HFFc6 (cell line): ENCODE results near the gene UBE2F. TPM values are rescaled to one million over a fixed set of nuclear protein-coding genes. Genes with fewer than 3 reads are reported as not detected.
"Not testable (repeated sequence)": the region's sequence is repeated elsewhere in the genome, so short reads cannot be mapped to it uniquely, and the experiment has no call there.

ENCODE experiments used
- DNase-seq: peaks from one replicate; pipeline ENCODE4 v3.0.0-alpha.2; 2018
- H3K27ac Mint-ChIP-seq: 2 replicates; pipeline ENCODE4 v1.8.0; 2020; ENCODE audit warnings: mild to moderate bottlenecking, mixed read lengths
- H3K27me3 Mint-ChIP-seq: 2 replicates; pipeline ENCODE4 v1.8.0; 2021; ENCODE audit warnings: mild to moderate bottlenecking, moderate library complexity, mixed read lengths; ENCODE audit not compliant: insufficient read depth
- H3K36me3 Mint-ChIP-seq: 2 replicates; pipeline ENCODE4 v1.8.0; 2021; ENCODE audit warnings: low read depth, mixed read lengths
- H3K4me1 Mint-ChIP-seq: 2 replicates; pipeline ENCODE4 v1.8.0; 2020; ENCODE audit warnings: low read depth, mixed read lengths
- H3K4me3 Mint-ChIP-seq: 2 replicates; pipeline ENCODE4 v1.8.0; 2020; ENCODE audit warnings: mild to moderate bottlenecking, moderate library complexity, mixed read lengths
- H3K9me3 Mint-ChIP-seq: 2 replicates; pipeline ENCODE4 v1.8.0; 2020; ENCODE audit warnings: mild to moderate bottlenecking, mixed read lengths
- total RNA-seq, 6 experiments: library from RNA; stranded (reverse); fragmentation: NEBNext Ultra II Directional; extraction: Animal tissue kit (Norgen Biotek cat#: 25700); gene quantifications; 2 replicates in 1 of 6; 3 replicates in 5 of 6; pipeline ENCODE4 v1.2.3, GENCODE V29; 2021
- TF ChIP-seq, protein P1 (sequence below): fragments of 200-600 bp; sonication (generic); IDR thresholded peaks from 2 replicates; pipeline ENCODE4 v1.5.0; 2021; ENCODE audit warnings: antibody characterized with exemption, mild to moderate bottlenecking

The UBE2F gene
- total RNA-seq, 6 experiments from 2014 or later = 48.7 to 54.1 (median 51.5) TPM

DNA sequence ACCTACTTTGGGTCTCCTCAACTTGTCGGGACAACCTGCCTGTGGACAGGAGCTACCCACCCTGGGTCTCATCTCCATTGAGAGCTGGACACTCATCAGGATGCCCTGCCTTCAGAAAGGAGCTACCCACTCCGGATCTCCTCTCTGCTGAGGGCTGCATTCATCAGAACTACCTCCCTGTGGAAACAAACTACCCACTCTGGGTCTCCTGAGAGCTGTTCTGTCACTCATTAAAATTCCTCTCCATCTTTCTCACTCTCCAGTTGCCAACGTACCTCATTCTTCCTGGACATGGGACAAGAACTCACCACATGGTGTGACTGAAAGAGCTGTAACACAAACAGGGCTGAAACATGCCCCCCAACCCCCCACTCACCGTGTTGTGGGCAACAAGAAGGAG is 22.5 kb upstream of the UBE2F start:
- H3K9me3 Mint-ChIP-seq = peaks cover 25% of the 10 kb centered on the region
- no peak overlapping the region for H3K4me3 Mint-ChIP-seq
- TF ChIP-seq, protein P1, sequence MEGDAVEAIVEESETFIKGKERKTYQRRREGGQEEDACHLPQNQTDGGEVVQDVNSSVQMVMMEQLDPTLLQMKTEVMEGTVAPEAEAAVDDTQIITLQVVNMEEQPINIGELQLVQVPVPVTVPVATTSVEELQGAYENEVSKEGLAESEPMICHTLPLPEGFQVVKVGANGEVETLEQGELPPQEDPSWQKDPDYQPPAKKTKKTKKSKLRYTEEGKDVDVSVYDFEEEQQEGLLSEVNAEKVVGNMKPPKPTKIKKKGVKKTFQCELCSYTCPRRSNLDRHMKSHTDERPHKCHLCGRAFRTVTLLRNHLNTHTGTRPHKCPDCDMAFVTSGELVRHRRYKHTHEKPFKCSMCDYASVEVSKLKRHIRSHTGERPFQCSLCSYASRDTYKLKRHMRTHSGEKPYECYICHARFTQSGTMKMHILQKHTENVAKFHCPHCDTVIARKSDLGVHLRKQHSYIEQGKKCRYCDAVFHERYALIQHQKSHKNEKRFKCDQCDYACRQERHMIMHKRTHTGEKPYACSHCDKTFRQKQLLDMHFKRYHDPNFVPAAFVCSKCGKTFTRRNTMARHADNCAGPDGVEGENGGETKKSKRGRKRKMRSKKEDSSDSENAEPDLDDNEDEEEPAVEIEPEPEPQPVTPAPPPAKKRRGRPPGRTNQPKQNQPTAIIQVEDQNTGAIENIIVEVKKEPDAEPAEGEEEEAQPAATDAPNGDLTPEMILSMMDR = no peak

DNA sequence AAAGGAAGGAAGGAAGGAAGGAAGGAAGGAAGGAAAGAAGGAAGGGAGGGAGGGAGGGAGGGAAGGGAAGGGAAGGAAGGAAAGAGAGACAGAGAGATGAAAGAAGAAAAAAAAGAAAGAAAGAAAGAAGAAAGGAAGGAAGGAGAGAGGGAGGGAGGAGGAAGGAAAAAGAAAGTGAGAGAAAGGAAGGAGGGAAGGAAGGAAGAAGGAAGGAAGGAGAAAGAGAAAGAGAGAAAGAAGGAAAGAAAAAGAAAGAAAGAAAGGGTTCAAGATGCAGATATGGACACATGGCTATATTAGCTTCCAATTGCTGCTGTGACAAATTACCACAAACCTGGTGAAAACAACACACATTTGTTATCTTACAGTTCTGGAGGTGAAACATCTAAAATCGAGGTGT is 20.4 kb upstream of the UBE2F start:
- TF ChIP-seq, protein P1 = no peak

More for the DNA sequence above, 22.5 kb upstream of the UBE2F start:
- peaks cover 6% of the 10 kb centered on the region for H3K36me3 Mint-ChIP-seq
- H3K4me1 Mint-ChIP-seq = peaks cover 20% of the 10 kb centered on the region
- H3K27me3 Mint-ChIP-seq = peaks cover 16% of the 10 kb centered on the region
- H3K27ac Mint-ChIP-seq = no peak overlapping the region
- DNase-seq = no peak

DNA sequence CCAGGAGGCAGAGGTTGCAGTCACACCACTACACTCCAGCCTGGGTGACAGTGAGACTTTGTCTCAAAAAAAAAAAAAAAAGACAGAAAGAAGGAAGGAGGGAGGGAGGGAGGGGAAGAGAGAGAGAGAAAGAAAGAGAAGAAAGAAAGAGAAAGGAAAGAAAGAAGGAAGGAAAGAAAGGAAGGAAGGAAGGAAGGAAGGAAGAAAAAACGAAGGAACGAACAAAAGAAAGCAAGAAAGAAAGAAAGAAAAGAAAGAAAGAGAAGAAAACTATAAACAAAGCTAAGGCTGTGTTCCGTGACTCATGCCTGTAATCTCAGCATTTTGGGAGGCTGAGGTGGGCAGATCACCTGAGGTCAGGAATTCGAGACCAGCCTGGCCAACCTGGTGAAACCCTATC is 15.5 kb upstream of the UBE2F start:
- not testable (repeated sequence) for H3K4me1 Mint-ChIP-seq, H3K36me3 Mint-ChIP-seq

More for the DNA sequence above, 20.4 kb upstream of the UBE2F start:
- H3K27me3 Mint-ChIP-seq = peaks cover 16% of the 10 kb centered on the region
- H3K4me3 Mint-ChIP-seq = no peak overlapping the region
- no peak overlapping the region for H3K27ac Mint-ChIP-seq
- no peak for DNase-seq
- peaks cover 25% of the 10 kb centered on the region for H3K9me3 Mint-ChIP-seq
- peaks cover 10% of the 10 kb centered on the region for H3K4me1 Mint-ChIP-seq
- peaks cover 6% of the 10 kb centered on the region for H3K36me3 Mint-ChIP-seq

DNA sequence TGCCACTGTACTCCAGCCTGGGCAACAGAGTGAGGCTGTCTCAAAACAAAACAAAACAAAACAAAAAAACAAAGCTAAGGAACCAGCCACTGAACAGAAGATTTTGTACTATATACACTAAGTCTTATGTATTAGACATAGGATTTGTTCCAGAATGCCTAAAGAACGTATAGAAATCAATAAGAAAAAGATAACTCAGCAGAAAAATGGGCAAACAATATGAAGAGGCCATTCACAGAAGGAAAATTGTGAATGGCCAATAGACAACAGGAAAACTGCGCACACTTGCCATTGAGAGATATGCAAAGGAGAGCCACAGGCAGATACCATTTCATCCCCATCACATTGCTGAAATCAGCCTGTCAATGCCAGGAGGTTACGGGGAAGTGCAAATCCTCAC is 14.9 kb upstream of the UBE2F start:
- Mint-ChIP-seq H3K9me3 (peaks cover 6% of the 10 kb centered on the region), H3K27ac (no peak overlapping the region), H3K36me3 (no peaks in the 10 kb centered on the region; the same call in 1 of the 2 replicates), H3K27me3 (peaks cover 29% of the 10 kb centered on the region), H3K4me3 (no peak overlapping the region), H3K4me1 (no peaks in the 10 kb centered on the region)
- DNase-seq = no peak
- TF ChIP-seq, protein P1 = no peak

More for the DNA sequence above, 15.5 kb upstream of the UBE2F start:
- H3K27ac Mint-ChIP-seq, H3K4me3 Mint-ChIP-seq, H3K9me3 Mint-ChIP-seq, DNase-seq: not testable (repeated sequence)
- H3K27me3 Mint-ChIP-seq = peaks cover 27% of the 10 kb centered on the region

DNA sequence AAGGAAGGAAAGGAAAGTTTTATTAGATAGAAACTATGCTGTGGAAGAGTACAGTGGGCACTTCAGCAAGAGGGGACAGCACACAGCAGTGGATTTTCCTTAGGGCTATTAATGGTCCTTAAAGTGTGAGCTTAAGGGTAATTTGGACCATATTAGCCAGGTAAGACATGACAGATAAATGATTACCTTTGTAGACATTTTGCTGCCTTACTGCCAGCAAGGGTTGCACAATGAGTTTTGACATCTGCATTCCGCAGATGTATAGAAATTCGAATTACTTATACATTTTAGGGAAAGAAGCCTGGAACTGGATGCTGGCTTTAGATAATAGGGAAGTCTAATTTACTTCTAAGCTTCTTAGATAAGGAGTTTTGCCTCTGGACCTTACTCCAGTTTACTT is 14.0 kb upstream of the UBE2F start:
- TF ChIP-seq, protein P1 = no peak
- H3K4me3 Mint-ChIP-seq = no peak overlapping the region
- no peaks in the 10 kb centered on the region for H3K4me1 Mint-ChIP-seq
- peaks cover 24% of the 10 kb centered on the region for H3K27me3 Mint-ChIP-seq
- H3K27ac Mint-ChIP-seq = no peak overlapping the region
- DNase-seq = no peak
- no peaks in the 10 kb centered on the region for H3K36me3 Mint-ChIP-seq
- no peaks in the 10 kb centered on the region for H3K9me3 Mint-ChIP-seq

DNA sequence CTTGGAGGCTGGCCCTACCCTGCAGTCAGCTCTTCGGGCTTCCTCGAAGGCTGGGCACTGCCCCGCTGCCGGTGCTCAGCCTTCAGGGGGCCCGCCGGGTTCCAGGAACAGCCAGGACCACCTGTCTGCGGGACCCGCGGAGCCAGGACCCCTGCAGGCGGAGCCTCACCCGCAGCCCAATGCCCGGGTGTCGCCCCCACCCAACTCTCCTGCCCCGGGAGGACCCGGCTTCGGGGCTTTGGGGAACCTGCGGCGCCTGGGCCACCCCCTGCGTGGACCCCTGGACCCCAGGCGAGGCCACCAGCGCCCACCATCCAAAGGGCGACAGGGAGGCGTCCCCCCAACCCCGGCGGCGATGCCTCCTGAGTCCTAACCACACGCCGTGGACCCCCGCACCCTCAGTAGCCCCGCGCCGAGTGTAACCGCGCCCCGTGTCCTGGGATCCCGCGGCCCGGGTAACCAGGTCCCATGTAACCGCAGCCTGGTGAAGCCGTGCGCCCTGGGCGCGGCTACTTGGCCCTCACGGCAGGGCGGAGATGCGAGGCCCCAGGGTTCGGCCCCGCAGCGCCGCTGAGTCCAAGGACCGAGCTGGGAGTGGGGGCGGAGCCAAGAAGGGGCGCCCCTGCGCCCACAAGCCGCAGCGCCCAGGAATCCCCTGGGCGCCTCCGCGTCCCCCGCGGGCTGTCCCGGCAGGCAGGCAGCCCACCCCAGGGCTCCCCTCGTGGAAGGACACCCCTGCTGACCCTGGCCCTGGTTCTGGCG is 11.0 kb upstream of the UBE2F start:
- peaks cover 24% of the 10 kb centered on the region for H3K27me3 Mint-ChIP-seq

More for the DNA sequence above, 11.0 kb upstream of the UBE2F start:
- Mint-ChIP-seq H3K27ac (no peak overlapping the region), H3K9me3 (peaks cover 1% of the 10 kb centered on the region; the same call in 1 of the 2 replicates), H3K36me3 (no peaks in the 10 kb centered on the region), H3K4me3 (no peak overlapping the region), H3K4me1 (no peaks in the 10 kb centered on the region)
- TF ChIP-seq, protein P1 = no peak
- no peak for DNase-seq
